GM23338 (cell line): ENCODE measurements around the gene NELFE. TPM values are rescaled to one million over a fixed set of nuclear protein-coding genes. Genes with fewer than 3 reads are reported as not detected.

ENCODE experiments used
- POLR2AphosphoS5 ChIP-seq: IDR thresholded peaks from 2 replicates; pipeline ENCODE4 v1.6.1; 2016; ENCODE audit warnings: antibody characterized with exemption, low read depth
- REST ChIP-seq: IDR thresholded peaks from one replicate; pipeline ENCODE4 v1.6.1; 2018; ENCODE audit warnings: antibody characterized with exemption; ENCODE audit not compliant: unreplicated experiment
- ZNF114 ChIP-seq: fragments of 250-450 bp; sonication (Bioruptor Pico); IDR thresholded peaks from 2 replicates; pipeline ENCODE4 v1.5.0; 2020; ENCODE audit warnings: mild to moderate bottlenecking, moderate library complexity
- ZNF462 ChIP-seq: fragments of 250-450 bp; sonication (Bioruptor Pico); IDR thresholded peaks from 2 replicates; pipeline ENCODE4 v1.5.0; 2020; ENCODE audit warnings: mild to moderate bottlenecking, moderate library complexity
- polyA plus RNA-seq: library from polyadenylated mRNA; unstranded; fragments of >200 nt; fragmentation: Nextera tagmentation; extraction: Ambion mirVana; gene quantifications from 2 replicates; pipeline ENCODE4 v1.2.1, GENCODE V29; 2016
- total RNA-seq: library from RNA; depleted of rRNA; stranded (reverse); fragments of >200 nt; shearing (Covaris generic); gene quantifications from 2 replicates; pipeline ENCODE4 v1.2.3, GENCODE V29; 2014

NELFE gene
- total and polyA plus RNA-seq, 2 experiments from 2014 or later = 64.0 to 93.4 TPM

- no peak for TF ChIP-seq REST
- TF ChIP-seq ZNF462 (CRISPR knock-in tag) = no peak
- TF ChIP-seq ZNF114 (CRISPR knock-in tag) = no peak
- no peak for TF ChIP-seq POLR2AphosphoS5
Observed at GRCh38 chr6:31966997-31967925, 8.5 kb upstream of the NELFE start (continued).
